NOMO-1 (cell line): ENCODE measurements around the gene PPP1R2B.
"Not testable (repeated sequence)": the region's sequence is repeated elsewhere in the genome, so short reads cannot be mapped to it uniquely, and the experiment has no call there.

Experiments used
- DNase-seq, 2 experiments: peaks; one replicate each; lab custom pipeline; 2025; ENCODE audit not compliant: unreplicated experiment in 2 of 2; lab: John Stamatoyannopoulos, UW

PPP1R2B gene

DNA sequence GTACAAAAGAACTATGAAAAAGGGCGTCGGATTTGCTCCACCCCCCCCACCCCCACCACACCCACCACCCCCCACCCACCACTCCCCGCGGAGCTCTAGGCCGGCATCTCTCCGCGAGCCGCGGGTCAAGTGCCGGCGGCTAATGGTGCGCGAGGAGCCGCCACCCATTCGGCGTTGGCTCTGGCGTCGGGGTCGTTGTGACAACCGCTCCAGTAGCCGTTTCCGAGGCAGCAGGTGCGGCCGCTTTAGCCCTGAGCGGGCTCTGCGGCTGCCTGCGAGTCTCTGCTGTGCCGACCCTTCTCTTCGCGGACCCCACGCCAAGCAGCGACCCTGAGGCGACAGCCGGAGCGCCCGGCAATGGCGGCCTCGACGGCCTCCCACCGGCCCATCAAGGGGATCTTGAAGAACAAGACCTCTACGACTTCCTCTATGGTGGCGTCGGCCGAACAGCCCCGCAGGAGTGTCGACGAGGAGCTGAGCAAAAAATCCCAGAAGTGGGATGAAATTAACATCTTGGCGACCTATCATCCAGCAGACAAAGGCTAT lies at the start of gene PPP1R2B:
Gene PPP1R2B (plus strand): TSS at position 90 of the 546 bp plus-strand sequence. CDS start 268 bp downstream, at position 358.
- no peak for DNase-seq

DNA sequence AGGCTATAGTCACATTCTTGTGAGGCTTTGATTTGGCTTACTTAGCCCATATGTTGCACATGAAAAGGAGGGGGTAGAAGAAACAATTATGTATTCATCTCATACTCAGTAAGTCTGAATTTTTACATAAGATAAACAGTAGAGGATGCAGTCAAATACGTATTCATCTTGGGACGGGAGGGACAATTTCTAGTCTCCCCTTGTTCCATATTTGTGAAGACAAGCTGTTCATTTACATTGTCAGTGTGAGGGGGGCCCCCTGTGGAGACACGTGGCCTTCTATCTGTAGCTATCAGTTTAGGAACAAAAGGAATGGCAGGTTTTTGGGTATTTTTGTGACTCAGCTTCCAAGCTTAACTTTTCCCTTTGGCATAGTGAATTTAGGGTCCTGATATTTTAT lies 49.2 kb upstream of the PPP1R2B start:
- no peak for DNase-seq

- no peak for DNase-seq
These were observed 47.6 kb upstream of the PPP1R2B start for GRCh38 chr5:156802501-156802900.

- no peak for DNase-seq
These were observed 46.7 kb upstream of the PPP1R2B start for GRCh38 chr5:156803404-156803803.

- no peak for DNase-seq
These were observed 37.1 kb upstream of the PPP1R2B start for GRCh38 chr5:156812959-156813358.

DNA sequence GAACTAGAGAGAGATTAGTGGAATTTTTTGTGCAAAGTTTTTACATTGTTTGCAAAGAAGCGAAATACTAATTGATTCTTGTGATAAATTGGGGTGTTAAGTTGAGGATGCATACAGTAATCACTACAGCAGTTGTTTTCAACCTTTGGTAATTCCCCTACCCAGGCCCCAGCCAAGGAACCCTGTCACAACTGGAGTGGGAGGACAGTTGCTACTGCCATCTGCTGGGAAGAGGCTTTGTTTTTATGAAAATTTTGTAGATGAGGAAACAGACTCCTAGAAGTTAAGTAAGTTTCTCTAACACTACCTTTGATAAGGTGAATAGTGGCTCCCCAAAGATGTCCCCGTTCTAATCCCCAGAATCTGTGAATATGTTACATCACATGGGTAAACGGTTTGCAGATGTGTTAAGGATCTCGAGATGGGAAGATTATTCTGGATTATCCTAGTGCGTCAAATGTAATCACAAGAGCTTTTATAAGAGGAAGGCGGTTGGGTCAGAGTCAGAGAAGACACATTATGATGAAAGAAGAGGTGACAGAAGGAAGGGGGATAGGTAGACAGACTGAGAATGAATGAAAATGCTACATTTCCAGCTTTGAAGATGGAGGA lies 34.0 kb upstream of the PPP1R2B start:
- peak; percentile 11 to 37 for DNase-seq

DNA sequence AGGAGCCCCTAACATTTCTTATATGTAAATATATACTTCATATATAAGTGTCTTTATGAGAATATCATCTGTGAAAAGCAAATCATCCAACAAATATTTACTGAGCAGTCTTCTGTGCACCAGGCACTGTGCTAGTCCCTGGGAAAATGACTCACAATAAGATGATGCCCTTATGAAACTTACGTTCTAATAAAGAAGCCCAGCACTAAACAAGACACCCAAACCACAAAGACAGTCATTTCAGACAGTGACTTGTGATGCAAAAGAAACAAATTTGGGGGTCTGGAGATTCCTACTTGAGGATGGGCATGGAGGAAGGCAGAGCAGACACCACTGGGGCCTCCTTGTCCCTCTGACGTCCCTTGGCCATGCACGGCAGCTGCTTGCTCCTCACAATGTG lies 30.6 kb upstream of the PPP1R2B start:
- DNase-seq, result no peak

- DNase-seq, result no peak
These were observed 30.0 kb upstream of the PPP1R2B start for GRCh38 chr5:156819967-156820581.

DNA sequence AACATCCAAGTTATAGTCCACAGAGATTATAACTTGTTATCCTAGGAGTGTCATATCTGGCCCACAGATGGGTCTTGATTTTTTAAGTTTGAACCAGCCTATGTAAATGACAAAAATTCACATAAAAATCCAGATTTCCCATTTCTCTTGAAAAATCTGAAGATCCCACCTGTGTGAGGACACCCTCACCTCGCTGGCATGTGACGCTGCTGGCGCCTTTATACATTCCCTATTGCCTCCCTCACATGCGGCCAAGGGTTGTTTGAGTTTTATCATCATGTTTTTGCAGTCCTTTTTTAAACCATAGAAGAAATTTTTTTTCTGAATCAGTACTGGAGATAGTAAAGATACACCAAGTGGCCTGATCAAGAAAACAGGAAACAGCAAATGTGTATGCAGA lies 25.9 kb upstream of the PPP1R2B start:
- DNase-seq, result no peak

GRCh38 chr5:156824800-156825199 lies 25.3 kb upstream of the PPP1R2B start:
- no peak for DNase-seq

DNA sequence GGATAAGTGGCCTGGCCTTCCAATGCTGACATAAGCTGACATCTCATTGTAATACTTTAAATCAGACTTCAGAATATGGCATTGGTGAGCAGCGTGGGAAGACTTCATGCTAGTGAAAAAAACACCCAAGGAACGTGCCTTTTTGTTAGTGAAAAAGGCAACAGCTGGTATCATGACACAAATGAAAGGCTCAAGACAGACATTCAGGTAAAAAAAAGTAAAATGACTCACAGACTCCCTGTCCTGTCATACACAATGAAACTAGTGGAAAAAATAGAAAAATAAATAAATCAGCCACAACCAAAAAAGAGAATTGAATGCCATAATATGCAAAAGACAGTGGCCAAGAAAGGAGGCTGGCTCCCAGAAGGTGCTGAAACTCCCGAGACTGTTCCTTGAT lies 24.4 kb upstream of the PPP1R2B start:
- DNase-seq, result no peak

GRCh38 chr5:156826150-156826549 lies 23.9 kb upstream of the PPP1R2B start:
- peak; percentile 12 to 66 for DNase-seq

DNA sequence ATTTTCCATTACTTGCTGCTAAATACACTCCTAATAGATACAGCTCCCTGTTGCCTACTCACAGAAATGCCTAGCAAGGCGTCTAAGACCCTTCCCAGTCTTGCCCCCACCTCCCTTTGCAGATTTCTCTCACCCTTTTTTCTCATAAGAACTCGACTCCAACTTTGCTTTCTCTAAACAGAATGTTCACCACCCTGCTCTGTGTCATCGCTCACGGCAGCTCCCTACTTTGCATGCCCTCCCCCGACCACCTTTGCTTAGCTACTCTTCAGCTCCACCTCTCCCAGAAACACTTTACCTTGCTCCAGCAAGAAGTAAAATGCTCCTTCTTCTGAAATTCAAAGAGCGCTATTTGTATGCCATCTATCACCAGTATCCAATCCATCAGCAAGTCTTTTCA lies 15.2 kb upstream of the PPP1R2B start:
- no peak for DNase-seq

GRCh38 chr5:156835905-156836304 lies 14.2 kb upstream of the PPP1R2B start:
- DNase-seq, result no peak

GRCh38 chr5:156836846-156837245 lies 13.2 kb upstream of the PPP1R2B start:
- DNase-seq, result no peak

- no peak for DNase-seq
These were observed 11.1 kb upstream of the PPP1R2B start for GRCh38 chr5:156838961-156839360.

DNA sequence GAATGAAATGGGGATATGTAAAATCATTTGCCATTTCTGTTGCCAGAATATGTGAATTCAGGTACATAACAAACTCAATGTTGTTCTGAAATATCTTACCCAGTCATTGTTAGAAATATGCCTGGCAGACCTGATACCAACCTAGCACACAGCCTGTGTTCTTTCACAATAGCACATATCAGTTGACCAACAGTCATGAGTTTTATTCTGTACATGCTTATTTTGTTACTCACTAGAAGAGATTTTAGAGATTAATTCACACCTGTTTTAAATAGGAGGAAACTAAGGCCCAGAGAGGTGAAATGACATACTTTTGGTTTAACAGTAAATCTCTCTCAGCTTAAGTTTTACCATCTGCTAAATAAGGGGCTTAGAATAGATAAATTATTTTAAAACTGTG lies 8.4 kb upstream of the PPP1R2B start:
- DNase-seq, result no peak

DNA sequence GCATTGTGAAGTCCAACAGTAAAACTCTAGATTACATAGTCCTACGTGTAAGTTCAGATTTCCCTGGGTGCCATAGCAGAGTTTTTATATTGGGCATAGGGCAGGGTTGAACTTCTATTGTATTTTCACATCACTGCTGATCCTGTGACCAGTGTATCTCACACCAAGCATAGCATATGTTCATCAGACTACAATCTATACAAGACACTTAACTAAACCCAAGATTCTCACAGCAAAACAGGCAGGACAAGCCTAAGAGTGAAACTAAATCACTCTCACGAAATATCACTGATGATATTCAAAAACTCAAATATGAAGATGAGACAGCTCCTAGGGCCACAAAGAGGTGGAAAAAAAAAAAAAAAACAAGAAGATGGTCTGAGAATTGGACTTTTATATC lies 3.2 kb upstream of the PPP1R2B start:
- no peak for DNase-seq

DNA sequence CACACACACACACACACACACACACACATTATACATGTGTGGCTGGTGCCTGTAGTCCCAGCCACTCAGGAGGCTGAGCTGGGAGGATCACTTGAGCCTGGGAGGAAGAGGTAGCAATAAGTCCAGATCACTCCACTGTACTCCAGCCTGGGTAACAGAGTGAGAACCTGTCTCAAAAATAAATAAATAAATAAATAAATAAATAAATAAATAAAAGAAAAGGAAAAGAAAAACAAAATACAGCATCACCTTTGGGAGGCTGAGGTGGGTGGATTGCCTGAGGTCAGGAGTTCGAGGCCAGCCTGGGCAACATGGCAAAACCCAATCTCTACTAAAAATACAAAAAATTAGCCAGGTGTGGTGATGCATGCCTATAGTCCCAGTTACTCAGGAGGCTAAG lies 1.6 kb upstream of the PPP1R2B start:
- not testable (repeated sequence) for DNase-seq

- no peak for DNase-seq
These were observed 1.8 kb downstream of the PPP1R2B start for GRCh38 chr5:156851880-156852279.

DNA sequence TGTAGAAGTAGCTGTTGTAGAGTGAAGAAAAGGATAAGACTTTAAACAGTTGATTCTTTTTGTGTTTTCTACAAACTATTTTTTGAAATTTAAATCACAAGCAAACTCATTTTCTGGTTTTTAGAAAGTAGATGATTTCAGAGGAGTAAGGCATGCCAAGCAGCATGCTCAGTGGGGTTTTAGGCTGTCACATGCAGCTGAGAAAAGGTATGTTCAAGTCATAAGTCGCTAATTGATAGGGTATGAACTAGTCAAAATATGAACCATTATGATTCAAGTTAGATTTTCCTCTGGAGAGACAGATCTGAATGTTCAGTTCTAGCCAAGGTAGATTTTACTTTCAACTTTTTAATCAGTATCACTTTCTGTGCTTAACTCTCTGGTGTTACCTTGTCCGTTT lies 3.0 kb downstream of the PPP1R2B start:
- not testable (repeated sequence) for DNase-seq

DNA sequence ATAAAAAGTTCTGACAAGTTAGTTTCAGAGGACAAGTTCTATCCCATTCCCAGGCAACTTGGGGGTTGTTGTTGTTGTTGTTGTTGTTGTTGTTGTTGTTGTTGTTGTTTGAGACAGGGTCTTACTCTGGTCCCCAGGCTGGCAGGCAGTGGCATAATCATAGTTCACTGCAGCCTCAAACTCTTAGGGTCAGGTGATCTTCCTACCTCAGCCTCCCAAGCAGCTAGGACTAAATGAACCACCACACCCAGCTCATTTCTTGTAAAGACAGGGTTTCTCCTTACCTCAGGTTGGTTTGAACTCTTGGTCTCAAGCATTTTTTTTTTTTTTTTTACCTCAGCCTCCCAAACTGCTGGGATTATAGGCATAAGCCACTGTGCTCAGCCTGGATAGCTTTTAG lies 15.3 kb downstream of the PPP1R2B start:
- DNase-seq, result no peak

DNA sequence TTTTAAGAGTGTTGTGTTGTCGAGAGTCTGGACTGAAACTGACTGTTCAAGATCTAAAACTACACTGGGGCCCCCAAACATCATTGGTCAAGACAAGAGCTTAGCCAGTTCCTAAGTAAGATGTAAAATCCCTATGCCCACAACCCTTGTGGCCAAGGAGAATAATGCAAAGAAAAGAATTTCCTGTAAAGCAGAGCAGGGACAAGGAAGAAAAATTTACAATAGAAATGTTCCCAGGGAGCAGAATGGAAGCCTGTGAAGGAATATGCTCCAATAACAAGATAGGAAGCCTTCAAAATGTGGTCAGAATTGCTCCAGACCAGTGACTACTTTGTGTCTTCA lies 20.4 kb downstream of the PPP1R2B start:
- DNase-seq, result no peak
